ENCODE data around the gene PTGR3.

The PTGR3 gene

GRCh38 chr18:75207310-75208154 lies 1.4 kb downstream of the PTGR3 start:
- TF ChIP-seq, protein P1, sequence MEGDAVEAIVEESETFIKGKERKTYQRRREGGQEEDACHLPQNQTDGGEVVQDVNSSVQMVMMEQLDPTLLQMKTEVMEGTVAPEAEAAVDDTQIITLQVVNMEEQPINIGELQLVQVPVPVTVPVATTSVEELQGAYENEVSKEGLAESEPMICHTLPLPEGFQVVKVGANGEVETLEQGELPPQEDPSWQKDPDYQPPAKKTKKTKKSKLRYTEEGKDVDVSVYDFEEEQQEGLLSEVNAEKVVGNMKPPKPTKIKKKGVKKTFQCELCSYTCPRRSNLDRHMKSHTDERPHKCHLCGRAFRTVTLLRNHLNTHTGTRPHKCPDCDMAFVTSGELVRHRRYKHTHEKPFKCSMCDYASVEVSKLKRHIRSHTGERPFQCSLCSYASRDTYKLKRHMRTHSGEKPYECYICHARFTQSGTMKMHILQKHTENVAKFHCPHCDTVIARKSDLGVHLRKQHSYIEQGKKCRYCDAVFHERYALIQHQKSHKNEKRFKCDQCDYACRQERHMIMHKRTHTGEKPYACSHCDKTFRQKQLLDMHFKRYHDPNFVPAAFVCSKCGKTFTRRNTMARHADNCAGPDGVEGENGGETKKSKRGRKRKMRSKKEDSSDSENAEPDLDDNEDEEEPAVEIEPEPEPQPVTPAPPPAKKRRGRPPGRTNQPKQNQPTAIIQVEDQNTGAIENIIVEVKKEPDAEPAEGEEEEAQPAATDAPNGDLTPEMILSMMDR (IDR thresholded peaks at IDR 0.05; ENCODE audit: borderline replicate concordance, insufficient read depth, low read depth, low read length): no peak

GRCh38 chr18:75206452-75207309 lies 2.3 kb downstream of the PTGR3 start:
- TF ChIP-seq, protein P1 (IDR thresholded peaks at IDR 0.05; ENCODE audit: borderline replicate concordance, insufficient read depth, low read depth, low read length): no peak
- peak overlapping the region; percentile 66 for H3K4me3 ChIP-seq (ENCODE audit: low read depth, low read length)

More at GRCh38 chr18:75207310-75208154, 1.4 kb downstream of the PTGR3 start:
- H3K4me3 ChIP-seq (ENCODE audit: low read depth, low read length): peak overlapping the region; percentile 66

- peak overlapping the region; percentile 48 for H3K4me3 ChIP-seq (ENCODE audit: low read depth, low read length)
- TF ChIP-seq, protein P1 (IDR thresholded peaks at IDR 0.05; ENCODE audit: borderline replicate concordance, insufficient read depth, low read depth, low read length): no peak
Measured at GRCh38 chr18:75205514-75206132, 3.3 kb downstream of the PTGR3 start.

DNA sequence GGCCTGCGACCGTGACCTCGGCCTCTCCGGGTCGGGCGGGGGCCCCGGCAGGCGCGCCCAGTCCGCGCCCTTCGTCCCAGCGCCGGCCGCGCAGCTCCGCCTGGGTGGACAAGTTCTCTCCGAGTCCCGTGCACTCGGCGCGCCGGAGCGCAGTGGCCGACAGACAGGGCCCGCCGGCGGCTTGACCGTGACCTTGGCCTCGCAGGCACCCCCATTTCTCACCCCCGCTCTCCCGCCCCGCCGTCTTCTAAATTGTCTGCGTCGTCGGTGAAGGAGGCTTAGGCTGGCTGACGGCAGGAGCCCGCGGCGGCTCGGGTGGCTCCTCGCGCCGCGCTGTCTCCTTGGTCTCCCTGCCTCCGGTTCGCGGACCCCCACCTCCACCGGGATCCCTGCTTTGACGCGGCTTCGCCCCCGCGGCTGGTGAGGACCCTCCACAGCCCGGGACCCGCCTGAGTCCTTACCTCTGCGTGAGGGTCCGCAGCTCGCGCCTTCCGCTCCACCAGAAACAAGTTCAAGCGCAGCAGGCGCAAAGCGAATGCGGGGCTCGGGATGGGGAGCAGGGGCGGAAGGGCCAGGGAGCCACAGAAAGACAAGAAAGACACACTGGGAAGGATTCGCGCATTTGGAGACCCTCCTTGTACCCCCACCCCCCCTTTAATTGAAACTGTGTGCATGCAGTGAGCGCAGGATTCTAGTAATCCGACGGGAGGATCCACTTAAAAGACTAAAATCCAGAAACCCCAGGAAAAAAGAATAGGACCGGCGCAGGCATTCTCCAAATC lies 4.0 kb downstream of the PTGR3 start:
- H3K4me3 ChIP-seq (ENCODE audit: low read depth, low read length): peak overlapping the region; percentile 48
- TF ChIP-seq, protein P1 (IDR thresholded peaks at IDR 0.05; ENCODE audit: borderline replicate concordance, insufficient read depth, low read depth, low read length): no peak

- TF ChIP-seq, protein P1 (IDR thresholded peaks at IDR 0.05; ENCODE audit: borderline replicate concordance, insufficient read depth, low read depth, low read length): no peak
- H3K4me3 ChIP-seq (ENCODE audit: low read depth, low read length): peak overlapping the region; percentile 48
Measured at GRCh38 chr18:75204269-75204731, 4.6 kb downstream of the PTGR3 start.
